Neural crest cell (in vitro differentiated cells): ENCODE measurements around the gene DAPK1. TPM values are rescaled to one million over a fixed set of nuclear protein-coding genes. Genes with fewer than 3 reads are reported as not detected.

Source experiments
- DNase-seq: peaks from one replicate; pipeline ENCODE4 v3.0.0; 2021; ENCODE audit warnings: low read depth, mixed read lengths, low spot score
- H3K27ac Mint-ChIP-seq: one replicate; pipeline ENCODE4 v1.8.0; 2021; ENCODE audit warnings: mild to moderate bottlenecking, mixed read lengths; ENCODE audit not compliant: unreplicated experiment
- H3K27me3 Mint-ChIP-seq: 2 replicates; pipeline ENCODE4 v1.8.0; 2021; ENCODE audit warnings: low read depth, mild to moderate bottlenecking, mixed read lengths
- H3K36me3 Mint-ChIP-seq: 2 replicates; pipeline ENCODE4 v1.8.0; 2021; ENCODE audit warnings: low read depth, mild to moderate bottlenecking, mixed read lengths
- H3K4me1 Mint-ChIP-seq: 2 replicates; pipeline ENCODE4 v1.8.0; 2021; ENCODE audit warnings: mixed read lengths
- H3K4me3 Mint-ChIP-seq: one replicate; pipeline ENCODE4 v1.8.0; 2021; ENCODE audit warnings: mild to moderate bottlenecking, mixed read lengths
- H3K9me3 Mint-ChIP-seq: 2 replicates; pipeline ENCODE4 v1.8.0; 2021; ENCODE audit warnings: mixed read lengths
- CTCF ChIP-seq: fragments of 200-600 bp; sonication (generic); conservative IDR thresholded peaks from 2 replicates; pipeline ENCODE4 v1.5.0; 2021; ENCODE audit warnings: antibody characterized with exemption, mild to moderate bottlenecking
- total RNA-seq: library from RNA; stranded (reverse); gene quantifications from 2 replicates; pipeline ENCODE4 v1.2.1, GENCODE V29; 2021

DAPK1 gene
- total RNA-seq, 1 donor from 2014 or later = 62.7 TPM

- peaks cover 7% of the 10 kb centered on the region for H3K36me3 Mint-ChIP-seq
- no peak overlapping the region for H3K27ac Mint-ChIP-seq
- no peak overlapping the region for H3K4me3 Mint-ChIP-seq
- H3K4me1 Mint-ChIP-seq = peaks cover 4% of the 10 kb centered on the region
- no peak for DNase-seq
- no peak for TF ChIP-seq CTCF
- no peaks in the 10 kb centered on the region for H3K27me3 Mint-ChIP-seq
- H3K9me3 Mint-ChIP-seq = no peaks in the 10 kb centered on the region
These were observed 179.5 kb downstream of the DAPK1 start for GRCh38 chr9:87676976-87677775.

- H3K27me3 Mint-ChIP-seq = no peaks in the 10 kb centered on the region
- H3K9me3 Mint-ChIP-seq = no peaks in the 10 kb centered on the region
- no peak for DNase-seq
- no peak for TF ChIP-seq CTCF
- no peak overlapping the region for H3K27ac Mint-ChIP-seq
- peaks cover 9% of the 10 kb centered on the region for H3K36me3 Mint-ChIP-seq
- peaks cover 4% of the 10 kb centered on the region for H3K4me1 Mint-ChIP-seq
- no peak overlapping the region for H3K4me3 Mint-ChIP-seq
These were observed 180.3 kb downstream of the DAPK1 start for GRCh38 chr9:87677776-87678587.

GRCh38 chr9:87678650-87679355 is 181.1 kb downstream of the DAPK1 start:
- DNase-seq = peak; percentile 62
- Mint-ChIP-seq H3K9me3 (no peaks in the 10 kb centered on the region), H3K4me3 (no peak overlapping the region), H3K27me3 (no peaks in the 10 kb centered on the region), H3K27ac (no peak overlapping the region), H3K36me3 (peaks cover 5% of the 10 kb centered on the region), H3K4me1 (peaks cover 4% of the 10 kb centered on the region)
- peak; percentile 82 for TF ChIP-seq CTCF

- no peak for TF ChIP-seq CTCF
- Mint-ChIP-seq H3K4me3 (no peak overlapping the region), H3K27ac (no peak overlapping the region), H3K9me3 (no peaks in the 10 kb centered on the region), H3K4me1 (peaks cover 13% of the 10 kb centered on the region), H3K27me3 (no peaks in the 10 kb centered on the region), H3K36me3 (peaks cover 9% of the 10 kb centered on the region)
- no peak for DNase-seq
These were observed 183.8 kb downstream of the DAPK1 start for GRCh38 chr9:87681271-87682061.

- no peak for DNase-seq
- H3K27ac Mint-ChIP-seq = peak overlapping the region; percentile 75
- H3K9me3 Mint-ChIP-seq = no peaks in the 10 kb centered on the region
- H3K27me3 Mint-ChIP-seq = no peaks in the 10 kb centered on the region
- peaks cover 11% of the 10 kb centered on the region for H3K36me3 Mint-ChIP-seq
- TF ChIP-seq CTCF = no peak
- peaks cover 13% of the 10 kb centered on the region for H3K4me1 Mint-ChIP-seq
- H3K4me3 Mint-ChIP-seq = no peak overlapping the region
These were observed 184.4 kb downstream of the DAPK1 start for GRCh38 chr9:87682085-87682484.
